ENCODE measurements around the gene BANF2. TPM values are rescaled to one million over a fixed set of nuclear protein-coding genes. Genes with fewer than 3 reads are reported as not detected.

Gene BANF2
- total and polyA plus RNA-seq, 10 of the 15 experiments (the other 5 are each of a cell fraction or from before 2014, with no cell fraction given): not detected

GRCh38 chr20:17679941-17680835 lies 19.6 kb upstream of the BANF2 start (continued):
- TF ChIP-seq, protein P1, sequence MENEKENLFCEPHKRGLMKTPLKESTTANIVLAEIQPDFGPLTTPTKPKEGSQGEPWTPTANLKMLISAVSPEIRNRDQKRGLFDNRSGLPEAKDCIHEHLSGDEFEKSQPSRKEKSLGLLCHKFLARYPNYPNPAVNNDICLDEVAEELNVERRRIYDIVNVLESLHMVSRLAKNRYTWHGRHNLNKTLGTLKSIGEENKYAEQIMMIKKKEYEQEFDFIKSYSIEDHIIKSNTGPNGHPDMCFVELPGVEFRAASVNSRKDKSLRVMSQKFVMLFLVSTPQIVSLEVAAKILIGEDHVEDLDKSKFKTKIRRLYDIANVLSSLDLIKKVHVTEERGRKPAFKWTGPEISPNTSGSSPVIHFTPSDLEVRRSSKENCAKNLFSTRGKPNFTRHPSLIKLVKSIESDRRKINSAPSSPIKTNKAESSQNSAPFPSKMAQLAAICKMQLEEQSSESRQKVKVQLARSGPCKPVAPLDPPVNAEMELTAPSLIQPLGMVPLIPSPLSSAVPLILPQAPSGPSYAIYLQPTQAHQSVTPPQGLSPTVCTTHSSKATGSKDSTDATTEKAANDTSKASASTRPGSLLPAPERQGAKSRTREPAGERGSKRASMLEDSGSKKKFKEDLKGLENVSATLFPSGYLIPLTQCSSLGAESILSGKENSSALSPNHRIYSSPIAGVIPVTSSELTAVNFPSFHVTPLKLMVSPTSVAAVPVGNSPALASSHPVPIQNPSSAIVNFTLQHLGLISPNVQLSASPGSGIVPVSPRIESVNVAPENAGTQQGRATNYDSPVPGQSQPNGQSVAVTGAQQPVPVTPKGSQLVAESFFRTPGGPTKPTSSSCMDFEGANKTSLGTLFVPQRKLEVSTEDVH (IDR thresholded peaks at IDR 0.05; ENCODE audit: low read depth, partially characterized antibody): no peak
- TF ChIP-seq TARDBP (IDR thresholded peaks at IDR 0.05; ENCODE audit: borderline replicate concordance) (no peak), MYC (IDR thresholded peaks at IDR 0.05; ENCODE audit: insufficient read depth, insufficient read length, insufficient replicate concordance, low read length, severe bottlenecking) (no peak), SMAD1 (IDR thresholded peaks at IDR 0.05; ENCODE audit: low read depth, partially characterized antibody) (no peak), BHLHE40 (IDR thresholded peaks at IDR 0.05; ENCODE audit: borderline replicate concordance in 1 of 2, low read depth in 2 of 2, low read length in 1 of 2) (no peak), POLR2A (IDR thresholded peaks at IDR 0.05; ENCODE audit: low read depth, low read length) (no peak), RAD51 (IDR thresholded peaks at IDR 0.05) (no peak), NR2F1 (conservative IDR thresholded peaks at IDR 0.05) (peak; percentile 69), USF1 (IDR thresholded peaks at IDR 0.05; ENCODE audit: borderline replicate concordance, extremely low read length, insufficient read depth, low read depth, low read length) (no peak), MTA3 (IDR thresholded peaks at IDR 0.05; ENCODE audit: borderline replicate concordance, low read length) (no peak), EZH2 (IDR thresholded peaks at IDR 0.05; ENCODE audit: borderline replicate concordance, control insufficient read depth, low read depth, low read length) (no peak), BACH1 (IDR thresholded peaks at IDR 0.05; ENCODE audit: borderline replicate concordance) (no peak), CEBPB (IDR thresholded peaks at IDR 0.05; ENCODE audit: borderline replicate concordance in 1 of 2, low read depth in 2 of 2, low read length in 2 of 2) (no peak), ZNF217 (IDR thresholded peaks at IDR 0.05) (no peak), HCFC1 (IDR thresholded peaks at IDR 0.05; ENCODE audit: low read length) (no peak), NR2C1 (IDR thresholded peaks at IDR 0.05) (0 out of 2 replicates have a peak, but pooled peaks have one; percentile 23)
- TF ChIP-seq, protein P2, sequence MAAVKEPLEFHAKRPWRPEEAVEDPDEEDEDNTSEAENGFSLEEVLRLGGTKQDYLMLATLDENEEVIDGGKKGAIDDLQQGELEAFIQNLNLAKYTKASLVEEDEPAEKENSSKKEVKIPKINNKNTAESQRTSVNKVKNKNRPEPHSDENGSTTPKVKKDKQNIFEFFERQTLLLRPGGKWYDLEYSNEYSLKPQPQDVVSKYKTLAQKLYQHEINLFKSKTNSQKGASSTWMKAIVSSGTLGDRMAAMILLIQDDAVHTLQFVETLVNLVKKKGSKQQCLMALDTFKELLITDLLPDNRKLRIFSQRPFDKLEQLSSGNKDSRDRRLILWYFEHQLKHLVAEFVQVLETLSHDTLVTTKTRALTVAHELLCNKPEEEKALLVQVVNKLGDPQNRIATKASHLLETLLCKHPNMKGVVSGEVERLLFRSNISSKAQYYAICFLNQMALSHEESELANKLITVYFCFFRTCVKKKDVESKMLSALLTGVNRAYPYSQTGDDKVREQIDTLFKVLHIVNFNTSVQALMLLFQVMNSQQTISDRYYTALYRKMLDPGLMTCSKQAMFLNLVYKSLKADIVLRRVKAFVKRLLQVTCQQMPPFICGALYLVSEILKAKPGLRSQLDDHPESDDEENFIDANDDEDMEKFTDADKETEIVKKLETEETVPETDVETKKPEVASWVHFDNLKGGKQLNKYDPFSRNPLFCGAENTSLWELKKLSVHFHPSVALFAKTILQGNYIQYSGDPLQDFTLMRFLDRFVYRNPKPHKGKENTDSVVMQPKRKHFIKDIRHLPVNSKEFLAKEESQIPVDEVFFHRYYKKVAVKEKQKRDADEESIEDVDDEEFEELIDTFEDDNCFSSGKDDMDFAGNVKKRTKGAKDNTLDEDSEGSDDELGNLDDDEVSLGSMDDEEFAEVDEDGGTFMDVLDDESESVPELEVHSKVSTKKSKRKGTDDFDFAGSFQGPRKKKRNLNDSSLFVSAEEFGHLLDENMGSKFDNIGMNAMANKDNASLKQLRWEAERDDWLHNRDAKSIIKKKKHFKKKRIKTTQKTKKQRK (IDR thresholded peaks at IDR 0.05; ENCODE audit: low read depth, low read length): no peak
- TF ChIP-seq, protein P3, sequence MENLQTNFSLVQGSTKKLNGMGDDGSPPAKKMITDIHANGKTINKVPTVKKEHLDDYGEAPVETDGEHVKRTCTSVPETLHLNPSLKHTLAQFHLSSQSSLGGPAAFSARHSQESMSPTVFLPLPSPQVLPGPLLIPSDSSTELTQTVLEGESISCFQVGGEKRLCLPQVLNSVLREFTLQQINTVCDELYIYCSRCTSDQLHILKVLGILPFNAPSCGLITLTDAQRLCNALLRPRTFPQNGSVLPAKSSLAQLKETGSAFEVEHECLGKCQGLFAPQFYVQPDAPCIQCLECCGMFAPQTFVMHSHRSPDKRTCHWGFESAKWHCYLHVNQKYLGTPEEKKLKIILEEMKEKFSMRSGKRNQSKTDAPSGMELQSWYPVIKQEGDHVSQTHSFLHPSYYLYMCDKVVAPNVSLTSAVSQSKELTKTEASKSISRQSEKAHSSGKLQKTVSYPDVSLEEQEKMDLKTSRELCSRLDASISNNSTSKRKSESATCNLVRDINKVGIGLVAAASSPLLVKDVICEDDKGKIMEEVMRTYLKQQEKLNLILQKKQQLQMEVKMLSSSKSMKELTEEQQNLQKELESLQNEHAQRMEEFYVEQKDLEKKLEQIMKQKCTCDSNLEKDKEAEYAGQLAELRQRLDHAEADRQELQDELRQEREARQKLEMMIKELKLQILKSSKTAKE (IDR thresholded peaks at IDR 0.05; ENCODE audit: low read depth, poor library complexity, severe bottlenecking): no peak
